Tibial artery (tissue), 4 donors: ENCODE data around the gene C1orf185.
"Not testable (repeated sequence)": the region's sequence is repeated elsewhere in the genome, so short reads cannot be mapped to it uniquely, and the experiment has no call there.

Source experiments
- DNase-seq, 2 donors: peaks; one replicate each; pipeline ENCODE4 v3.0.0-alpha.2; 2019
- H3K27ac ChIP-seq, 2 donors: fragments of 200-600 bp; sonication (generic) in 1 of 2; 1 replicate in 1 of 2; 2 replicates in 1 of 2; pipeline ENCODE4 v1.5.1; 2018 to 2019; ENCODE audit warnings: mild to moderate bottlenecking in 1 of 2
- H3K27me3 ChIP-seq, 2 donors: fragments of 200-600 bp; sonication (generic) in 1 of 2; one replicate each; pipeline versions ENCODE4 v1.5.1 to v1.6.0; 2016 to 2019
- H3K36me3 ChIP-seq, 3 donors: fragments of 200-600 bp; sonication (generic) in 2 of 3; one replicate each; pipeline ENCODE4 v1.5.1; 2016 to 2019; ENCODE audit warnings: mild to moderate bottlenecking in 2 of 3
- H3K4me1 ChIP-seq, 4 donors: fragments of 200-600 bp; sonication (generic) in 2 of 4; 1 replicate in 3 of 4; 2 replicates in 1 of 4; pipeline ENCODE4 v1.5.1; 2016 to 2019
- H3K4me3 ChIP-seq, 2 donors: fragments of 200-600 bp; sonication (generic) in 1 of 2; 1 replicate in 1 of 2; 2 replicates in 1 of 2; pipeline ENCODE4 v1.5.1; 2018 to 2019; ENCODE audit warnings: mild to moderate bottlenecking in 2 of 2
- H3K9me3 ChIP-seq, 3 donors: fragments of 200-600 bp; sonication (generic) in 1 of 3; one replicate each; pipeline ENCODE4 v1.5.1; 2016 to 2019
- intact Hi-C: fragments of 100-400 bp; cut with DNase I; formaldehyde crosslinking; loops from one replicate; pipeline ENCODE4 v1.15.0; 2023; ENCODE audit warnings: low total_unique reads
- TF ChIP-seq, protein P1 (sequence below), 2 experiments: fragments of 200-600 bp in 1 of 2; fragments of 450-650 bp in 1 of 2; IDR thresholded peaks; one replicate each; pipeline ENCODE4 v1.5.1; 2017 to 2019; ENCODE audit warnings: antibody characterized with exemption in 2 of 2, mild to moderate bottlenecking in 1 of 2, moderate library complexity in 1 of 2

C1orf185 gene

DNA sequence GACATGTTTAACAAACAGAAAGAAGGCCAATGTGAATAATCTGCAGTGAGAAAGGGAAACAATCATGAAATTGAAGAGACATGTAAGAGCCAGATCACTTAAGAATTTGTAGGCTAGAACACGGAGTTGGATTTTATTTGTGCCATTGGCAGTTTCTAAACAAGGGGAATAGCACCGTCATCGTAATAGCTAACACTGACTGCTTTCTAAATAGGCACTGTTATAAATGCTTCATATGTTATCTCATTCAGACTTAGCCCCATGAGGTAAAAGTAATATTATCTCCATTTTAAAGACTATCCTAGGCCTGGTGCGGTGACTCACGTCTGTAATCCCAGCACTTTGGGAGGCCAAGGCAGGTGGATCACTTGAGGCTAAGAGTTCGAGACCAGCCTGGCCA lies 12.1 kb downstream of the C1orf185 start:
- H3K4me3 ChIP-seq: no peak overlapping the region
- DNase-seq: no peak
- TF ChIP-seq, protein P1, sequence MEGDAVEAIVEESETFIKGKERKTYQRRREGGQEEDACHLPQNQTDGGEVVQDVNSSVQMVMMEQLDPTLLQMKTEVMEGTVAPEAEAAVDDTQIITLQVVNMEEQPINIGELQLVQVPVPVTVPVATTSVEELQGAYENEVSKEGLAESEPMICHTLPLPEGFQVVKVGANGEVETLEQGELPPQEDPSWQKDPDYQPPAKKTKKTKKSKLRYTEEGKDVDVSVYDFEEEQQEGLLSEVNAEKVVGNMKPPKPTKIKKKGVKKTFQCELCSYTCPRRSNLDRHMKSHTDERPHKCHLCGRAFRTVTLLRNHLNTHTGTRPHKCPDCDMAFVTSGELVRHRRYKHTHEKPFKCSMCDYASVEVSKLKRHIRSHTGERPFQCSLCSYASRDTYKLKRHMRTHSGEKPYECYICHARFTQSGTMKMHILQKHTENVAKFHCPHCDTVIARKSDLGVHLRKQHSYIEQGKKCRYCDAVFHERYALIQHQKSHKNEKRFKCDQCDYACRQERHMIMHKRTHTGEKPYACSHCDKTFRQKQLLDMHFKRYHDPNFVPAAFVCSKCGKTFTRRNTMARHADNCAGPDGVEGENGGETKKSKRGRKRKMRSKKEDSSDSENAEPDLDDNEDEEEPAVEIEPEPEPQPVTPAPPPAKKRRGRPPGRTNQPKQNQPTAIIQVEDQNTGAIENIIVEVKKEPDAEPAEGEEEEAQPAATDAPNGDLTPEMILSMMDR (IDR thresholded peaks at IDR 0.05): no peak
- H3K36me3 ChIP-seq: no peaks in the 10 kb centered on the region
- intact Hi-C loops: loop anchor here (5.0 kb wide), 1 partner anchor 977 kb away; no protein-coding TSS in a partner anchor
- no peak overlapping the region for H3K27ac ChIP-seq
- no peaks in the 10 kb centered on the region for H3K27me3 ChIP-seq
- no peaks in the 10 kb centered on the region for H3K9me3 ChIP-seq
- no peaks in the 10 kb centered on the region for H3K4me1 ChIP-seq

DNA sequence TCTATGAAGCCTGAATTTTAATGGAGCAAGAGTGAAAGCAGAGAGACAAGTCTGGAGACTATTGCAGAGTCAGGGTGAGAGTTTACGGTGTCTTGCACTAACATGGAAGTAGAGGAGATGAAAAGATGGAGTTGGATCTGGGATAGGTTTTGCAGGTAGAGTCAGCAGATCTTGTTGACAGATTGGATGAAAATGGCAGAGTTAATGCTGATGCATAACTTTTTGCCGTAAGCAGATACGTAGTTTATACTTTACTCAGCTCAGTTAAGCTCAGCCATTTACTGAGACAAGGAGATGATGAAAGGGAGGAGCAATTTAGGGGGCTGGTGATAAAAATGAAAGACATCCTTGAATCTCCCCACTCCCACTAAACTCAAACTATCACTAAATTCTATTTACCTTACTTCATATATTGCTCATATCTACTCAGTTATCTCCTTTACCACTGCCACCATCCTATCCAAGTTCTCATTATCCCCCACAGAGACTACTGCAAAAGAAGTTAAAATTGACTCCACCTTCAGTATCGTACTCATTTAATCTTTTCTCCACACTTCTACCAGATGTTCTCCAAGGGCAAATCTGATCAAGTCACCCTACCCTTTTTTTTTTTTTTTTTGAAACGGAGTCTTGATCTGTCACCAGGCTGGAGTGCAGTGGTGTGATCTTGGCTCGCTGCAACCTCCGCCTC lies 13.8 kb downstream of the C1orf185 start:
- intact Hi-C loops: no loop called here
- H3K4me1 ChIP-seq: no peaks in the 10 kb centered on the region
- H3K27ac ChIP-seq: no peak overlapping the region
- H3K36me3 ChIP-seq: no peaks in the 10 kb centered on the region
- no peak for DNase-seq
- H3K9me3 ChIP-seq: no peaks in the 10 kb centered on the region
- H3K4me3 ChIP-seq: no peak overlapping the region
- no peaks in the 10 kb centered on the region for H3K27me3 ChIP-seq
- TF ChIP-seq, protein P1 (IDR thresholded peaks at IDR 0.05): no peak

DNA sequence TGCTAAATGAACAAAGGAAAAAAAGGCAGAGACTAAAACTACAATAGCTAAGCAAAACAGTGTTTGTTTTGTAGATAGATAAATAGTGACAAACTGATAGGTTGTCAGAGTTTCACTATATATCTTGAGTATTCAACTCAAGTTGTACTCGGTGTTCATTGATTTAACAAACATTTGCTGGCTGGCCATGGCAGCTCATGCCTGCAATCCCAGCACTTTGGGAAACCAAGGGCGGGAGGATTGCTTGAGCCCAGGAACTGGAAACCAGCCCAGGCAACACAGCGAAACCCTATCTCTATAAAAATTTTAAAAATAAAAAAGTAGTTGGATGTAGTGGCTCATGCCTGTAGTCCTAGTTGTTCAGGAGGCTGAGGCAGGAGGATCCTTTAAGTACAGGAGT lies 17.3 kb downstream of the C1orf185 start:
- Histone ChIP-seq H3K9me3 (no peaks in the 10 kb centered on the region), H3K27me3 (no peaks in the 10 kb centered on the region), H3K4me3 (no peak overlapping the region), H3K27ac (no peak overlapping the region), H3K36me3 (no peaks in the 10 kb centered on the region), H3K4me1 (no peaks in the 10 kb centered on the region)
- TF ChIP-seq, protein P1 (IDR thresholded peaks at IDR 0.05): no peak
- intact Hi-C loops: no loop called here
- DNase-seq: no peak

DNA sequence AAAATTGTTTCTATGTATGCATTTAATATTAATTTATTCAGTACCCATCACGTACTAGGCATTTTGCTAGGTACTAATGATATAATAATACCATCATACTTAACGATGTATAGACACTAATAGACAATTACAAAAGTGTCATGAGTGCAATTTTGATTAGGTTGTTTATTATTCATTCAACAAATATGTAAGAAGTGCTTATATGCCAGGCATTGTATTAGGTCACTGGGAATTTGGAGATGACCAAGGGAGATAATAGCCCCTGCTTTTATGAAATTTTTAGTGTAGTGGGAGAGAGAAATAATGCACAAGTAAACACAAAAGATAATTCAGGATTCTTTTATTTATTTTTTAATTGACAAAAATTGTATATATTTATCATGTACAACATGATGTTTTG lies 18.6 kb downstream of the C1orf185 start:
- H3K4me3 ChIP-seq: no peak overlapping the region
- no peak for DNase-seq
- TF ChIP-seq, protein P1 (IDR thresholded peaks at IDR 0.05): no peak
- H3K4me1 ChIP-seq: no peaks in the 10 kb centered on the region
- no peak overlapping the region for H3K27ac ChIP-seq
- H3K27me3 ChIP-seq: no peaks in the 10 kb centered on the region
- no peaks in the 10 kb centered on the region for H3K9me3 ChIP-seq
- H3K36me3 ChIP-seq: no peaks in the 10 kb centered on the region
- intact Hi-C loops: no loop called here

DNA sequence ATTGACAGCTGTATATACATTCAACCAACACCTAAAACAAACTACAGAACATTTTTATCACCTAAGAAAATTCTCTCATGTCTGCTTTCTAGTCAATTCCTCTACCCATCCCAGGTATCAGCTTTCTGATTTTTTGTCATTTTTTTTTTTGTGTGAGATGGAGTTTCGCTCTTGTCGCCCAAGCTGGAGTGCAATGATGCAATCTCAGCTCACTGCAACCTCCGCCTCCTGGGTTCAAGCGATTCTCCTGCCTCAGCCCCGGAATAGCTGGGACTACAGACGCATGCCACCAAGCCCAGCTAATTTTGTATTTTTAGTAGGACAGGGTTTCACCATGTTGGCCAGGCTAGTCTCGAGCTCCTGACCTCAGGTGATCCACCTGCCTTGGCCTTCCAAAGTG lies 25.1 kb downstream of the C1orf185 start:
- DNase-seq, H3K4me3 ChIP-seq, H3K9me3 ChIP-seq, H3K4me1 ChIP-seq, H3K36me3 ChIP-seq, H3K27me3 ChIP-seq, H3K27ac ChIP-seq, intact Hi-C loops: not testable (repeated sequence)

DNA sequence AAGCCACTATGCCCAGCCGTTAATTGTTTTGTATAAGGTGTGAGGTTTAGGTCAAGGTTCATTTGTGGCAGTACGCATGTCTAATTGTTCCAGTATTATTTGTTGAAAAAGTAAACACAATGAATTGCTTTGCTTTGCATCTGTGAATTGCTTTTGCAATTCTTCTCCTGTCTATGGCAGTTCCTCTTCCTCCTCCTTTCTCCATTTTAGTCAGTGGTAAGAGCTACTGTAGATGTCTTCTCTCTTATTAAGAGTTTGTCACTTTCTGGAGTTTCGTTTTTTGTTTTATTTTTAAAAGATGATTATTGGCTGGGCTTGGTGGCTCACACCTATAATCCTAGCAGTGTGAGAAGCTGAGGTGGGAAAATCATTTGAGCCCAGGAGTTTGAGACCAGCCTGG lies 29.2 kb downstream of the C1orf185 start:
- Histone ChIP-seq H3K4me1 (no peaks in the 10 kb centered on the region), H3K4me3 (no peak overlapping the region), H3K9me3 (peaks cover 2 to 15% (median 11%) of the 10 kb centered on the region in 3 donors), H3K36me3 (no peaks in the 10 kb centered on the region), H3K27me3 (no peaks in the 10 kb centered on the region), H3K27ac (no peak overlapping the region)
- intact Hi-C loops: loop anchor here (5.0 kb wide), 1 partner anchor 1206 kb away; no protein-coding TSS in a partner anchor
- no peak for DNase-seq
- TF ChIP-seq, protein P1 (IDR thresholded peaks at IDR 0.05): no peak
